GM23338 (cell line): Measurements from ENCODE around the gene ZBTB6.

ENCODE experiments used
- CREB1 ChIP-seq: fragments of 250-450 bp; sonication (Bioruptor Pico); IDR thresholded peaks from 2 replicates; pipeline ENCODE4 v1.5.0; 2020; ENCODE audit warnings: low read depth, mild to moderate bottlenecking, moderate library complexity
- CTCF ChIP-seq, 2 experiments: fragments of 200-600 bp in 1 of 2; sonication (generic) in 1 of 2; conservative IDR thresholded peaks; 2 replicates each; pipeline versions ENCODE4 v1.5.1 to v1.6.1; 2016 to 2017; ENCODE audit warnings: antibody characterized with exemption in 2 of 2, low read depth in 2 of 2, mild to moderate bottlenecking in 2 of 2, moderate library complexity in 1 of 2
- JUNB ChIP-seq: IDR thresholded peaks from one replicate; pipeline ENCODE4 v1.6.1; 2016; ENCODE audit warnings: antibody characterized with exemption; ENCODE audit not compliant: unreplicated experiment
- REST ChIP-seq: IDR thresholded peaks from one replicate; pipeline ENCODE4 v1.6.1; 2018; ENCODE audit warnings: antibody characterized with exemption; ENCODE audit not compliant: unreplicated experiment

- no peak for TF ChIP-seq CTCF (conservative IDR thresholded peaks at IDR 0.05; ENCODE audit: low read depth in 2 of 2)
- no peak for TF ChIP-seq REST
- no peak for TF ChIP-seq JUNB
- TF ChIP-seq CREB1 (CRISPR knock-in tag) = no peak
Observed at GRCh38 chr9:122940454-122940748, 27.3 kb upstream of the ZBTB6 start.
